ENCODE results near the gene POU2F1. TPM values are rescaled to one million over a fixed set of nuclear protein-coding genes. Genes with fewer than 3 reads are reported as not detected.

Gene POU2F1
- total RNA-seq, 1 donor from 2014 or later = 3.9 TPM

GRCh38 chr1:167460836-167461235, 240.2 kb downstream of the POU2F1 start:
- no peaks in the 10 kb centered on the region for H3K36me3 ChIP-seq (ENCODE audit: control insufficient read depth, insufficient read depth, low read length)
- H3K4me3 ChIP-seq (ENCODE audit: low read depth, low read length) = no peak overlapping the region
- FAIRE-seq (no peak), DNase-seq (ENCODE audit: low read depth) (no peak)
- no peak for TF ChIP-seq CTCF (IDR thresholded peaks at IDR 0.05; ENCODE audit: insufficient read depth, low read length, severe bottlenecking)
- H3K27me3 ChIP-seq (ENCODE audit: control insufficient read depth, insufficient read depth, low read length) = no peaks in the 10 kb centered on the region

DNA sequence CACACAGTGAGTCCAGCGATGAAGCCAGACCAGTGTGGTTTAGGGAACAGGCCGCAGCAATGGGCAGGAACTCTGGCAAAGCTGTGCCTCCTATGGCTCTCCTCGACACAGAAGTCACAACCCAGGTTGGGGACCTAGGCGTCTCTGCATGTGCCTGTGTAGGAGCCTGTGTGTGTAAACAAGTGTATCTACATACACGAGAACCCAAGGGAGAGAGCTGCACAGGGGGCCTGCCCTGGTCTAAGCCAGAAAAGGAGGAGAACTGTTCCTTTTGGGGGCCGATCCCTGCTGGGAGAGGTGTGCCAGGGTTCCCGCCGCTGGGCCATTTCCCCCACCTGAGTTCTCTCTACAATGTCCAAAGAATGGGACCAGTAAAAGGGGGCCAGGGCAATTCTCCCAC, 241.7 kb downstream of the POU2F1 start:
- no peak for TF ChIP-seq CTCF (IDR thresholded peaks at IDR 0.05; ENCODE audit: insufficient read depth, low read length, severe bottlenecking)
- Histone ChIP-seq H3K4me3 (ENCODE audit: low read depth, low read length) (no peak overlapping the region), H3K27me3 (ENCODE audit: control insufficient read depth, insufficient read depth, low read length) (no peaks in the 10 kb centered on the region), H3K36me3 (ENCODE audit: control insufficient read depth, insufficient read depth, low read length) (no peaks in the 10 kb centered on the region)
- DNase-seq (ENCODE audit: low read depth) (no peak), FAIRE-seq (no peak)

- no peak for FAIRE-seq
- H3K36me3 ChIP-seq (ENCODE audit: control insufficient read depth, insufficient read depth, low read length) = no peaks in the 10 kb centered on the region
Measured at GRCh38 chr1:167463080-167463479, 242.4 kb downstream of the POU2F1 start.

DNA sequence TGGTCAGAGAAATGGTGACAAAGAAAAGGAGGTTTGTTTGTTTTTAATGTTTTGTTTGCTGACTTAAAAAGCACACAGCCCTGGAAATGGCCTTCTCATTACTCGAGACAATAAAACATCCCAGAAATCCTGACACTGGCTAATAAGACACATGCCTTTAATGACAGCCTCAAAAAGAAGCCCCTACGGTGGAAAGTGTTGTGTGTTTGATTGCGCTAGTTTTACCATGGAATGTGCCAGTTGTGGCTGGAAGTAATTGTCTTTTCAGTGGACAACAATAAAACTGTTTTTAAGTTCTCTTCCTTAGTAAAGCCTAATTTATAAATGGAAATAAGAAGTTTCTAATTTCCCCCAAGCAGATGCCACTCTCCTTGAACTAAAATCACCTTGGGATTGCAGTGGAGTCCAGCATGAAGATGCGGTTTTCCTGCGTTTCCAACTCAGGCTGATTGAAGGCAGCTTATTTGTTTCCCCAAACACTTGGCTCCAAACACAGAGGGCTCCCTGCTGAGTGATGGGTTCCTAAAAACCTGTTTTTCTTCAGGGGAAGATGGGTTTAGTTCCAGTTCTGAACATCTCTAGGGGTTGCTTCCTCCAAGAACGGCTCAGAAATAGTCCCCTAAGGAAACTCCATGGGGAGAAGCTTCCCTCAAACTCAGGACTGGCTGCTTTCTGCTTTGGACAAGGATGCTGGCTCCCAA, 243.3 kb downstream of the POU2F1 start:
- no peak for TF ChIP-seq CTCF (IDR thresholded peaks at IDR 0.05; ENCODE audit: insufficient read depth, low read length, severe bottlenecking)
- no peaks in the 10 kb centered on the region for H3K27me3 ChIP-seq (ENCODE audit: control insufficient read depth, insufficient read depth, low read length)
- FAIRE-seq = no peak
- no peak for DNase-seq (ENCODE audit: low read depth)
- H3K4me3 ChIP-seq (ENCODE audit: low read depth, low read length) = no peak overlapping the region
- H3K36me3 ChIP-seq (ENCODE audit: control insufficient read depth, insufficient read depth, low read length) = no peaks in the 10 kb centered on the region

More at GRCh38 chr1:167463080-167463479, 242.4 kb downstream of the POU2F1 start:
- Histone ChIP-seq H3K4me3 (ENCODE audit: low read depth, low read length) (no peak overlapping the region), H3K27me3 (ENCODE audit: control insufficient read depth, insufficient read depth, low read length) (no peaks in the 10 kb centered on the region)
- TF ChIP-seq CTCF (IDR thresholded peaks at IDR 0.05; ENCODE audit: insufficient read depth, low read length, severe bottlenecking) = no peak
- no peak for DNase-seq (ENCODE audit: low read depth)

GRCh38 chr1:167465018-167465417, 244.3 kb downstream of the POU2F1 start:
- no peak for TF ChIP-seq CTCF (IDR thresholded peaks at IDR 0.05; ENCODE audit: insufficient read depth, low read length, severe bottlenecking)

DNA sequence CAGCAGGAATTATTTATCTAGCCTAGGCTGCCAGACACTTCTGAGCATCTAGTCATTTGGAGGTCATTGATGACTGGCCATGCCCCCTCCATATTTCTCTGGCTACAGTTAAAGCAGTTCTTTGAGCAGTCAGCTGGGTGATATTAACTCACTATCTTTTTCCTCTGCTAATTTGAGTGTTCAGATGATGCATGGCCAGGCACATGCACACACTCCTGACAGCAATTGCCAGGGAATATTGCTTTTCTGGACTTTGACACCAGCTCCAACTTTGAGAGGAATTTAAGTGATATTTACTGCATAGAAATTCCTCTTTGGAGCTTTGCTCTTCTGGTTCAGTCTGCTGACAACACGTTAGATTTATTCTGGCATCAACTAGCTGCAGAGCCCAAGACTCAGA, 245.1 kb downstream of the POU2F1 start:
- FAIRE-seq = no peak
- no peaks in the 10 kb centered on the region for H3K36me3 ChIP-seq (ENCODE audit: control insufficient read depth, insufficient read depth, low read length)
- H3K27me3 ChIP-seq (ENCODE audit: control insufficient read depth, insufficient read depth, low read length) = no peaks in the 10 kb centered on the region
- H3K4me3 ChIP-seq (ENCODE audit: low read depth, low read length) = no peak overlapping the region
- DNase-seq (ENCODE audit: low read depth) = no peak
- TF ChIP-seq CTCF (IDR thresholded peaks at IDR 0.05; ENCODE audit: insufficient read depth, low read length, severe bottlenecking) = no peak

More at GRCh38 chr1:167465018-167465417, 244.3 kb downstream of the POU2F1 start:
- DNase-seq (ENCODE audit: low read depth) = no peak
- H3K4me3 ChIP-seq (ENCODE audit: low read depth, low read length) = no peak overlapping the region
- H3K27me3 ChIP-seq (ENCODE audit: control insufficient read depth, insufficient read depth, low read length) = no peaks in the 10 kb centered on the region
- FAIRE-seq = no peak
- H3K36me3 ChIP-seq (ENCODE audit: control insufficient read depth, insufficient read depth, low read length) = no peaks in the 10 kb centered on the region

Data from bronchial epithelial cell (primary cell).